Measurements from ENCODE around the gene RGS7BP.

The RGS7BP gene

GRCh38 chr5:64632251-64632650, 126.4 kb downstream of the RGS7BP start:
- DNase-seq (ENCODE audit: low read depth) = peak; percentile 10

DNA sequence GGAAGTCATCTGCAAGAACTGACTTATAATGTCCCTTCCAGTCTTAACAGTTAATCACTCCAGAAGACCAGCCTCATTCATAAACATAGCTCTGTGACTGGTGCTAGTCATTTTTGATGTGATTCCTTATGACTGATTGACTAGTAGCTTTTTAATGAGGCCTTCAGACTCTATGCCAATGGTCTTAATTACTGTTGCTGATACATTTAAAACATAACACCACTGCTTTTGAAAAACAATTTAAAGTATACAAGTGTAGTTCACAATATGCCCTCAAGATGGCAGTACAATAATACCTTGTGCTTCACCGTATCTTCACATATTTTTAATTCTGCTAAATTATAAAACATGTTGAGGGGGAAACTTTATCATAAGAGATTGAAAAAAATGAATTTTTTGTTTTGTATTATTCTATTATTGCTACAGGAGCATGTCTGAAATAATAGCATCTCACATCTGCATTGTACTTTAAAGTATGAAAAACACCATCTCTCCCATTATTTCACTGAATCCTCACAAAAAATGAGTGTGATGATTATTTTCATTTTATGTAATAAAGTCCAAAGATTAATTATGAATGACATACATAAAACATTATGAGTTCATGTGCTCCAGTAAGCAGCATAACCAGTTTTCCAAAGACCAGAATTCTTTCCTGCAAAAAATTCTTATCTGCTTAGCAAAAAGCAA, 129.3 kb downstream of the RGS7BP start:
- peak; percentile 48 for DNase-seq (ENCODE audit: low read depth)

DNA sequence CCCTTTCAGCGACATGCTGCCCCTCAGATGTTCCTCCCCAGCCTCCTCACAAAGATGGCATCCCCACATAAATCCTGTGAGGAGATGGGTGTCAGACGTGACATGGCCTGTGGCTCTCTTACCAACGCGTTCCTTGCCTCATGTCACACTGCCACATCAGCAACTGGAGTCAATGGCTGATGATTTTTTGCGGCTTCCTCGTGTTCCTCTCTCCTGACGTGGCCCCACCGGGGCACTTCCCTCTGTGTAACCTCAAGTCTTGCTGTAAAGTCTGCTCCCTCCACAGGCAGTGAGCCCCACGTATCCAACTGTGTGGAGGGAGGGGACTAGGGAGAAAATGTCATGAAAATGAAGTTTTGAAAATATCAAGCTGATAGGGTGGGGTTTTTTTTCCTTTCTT, 131.3 kb downstream of the RGS7BP start:
- DNase-seq (ENCODE audit: low read depth) = peak; percentile 12

DNA sequence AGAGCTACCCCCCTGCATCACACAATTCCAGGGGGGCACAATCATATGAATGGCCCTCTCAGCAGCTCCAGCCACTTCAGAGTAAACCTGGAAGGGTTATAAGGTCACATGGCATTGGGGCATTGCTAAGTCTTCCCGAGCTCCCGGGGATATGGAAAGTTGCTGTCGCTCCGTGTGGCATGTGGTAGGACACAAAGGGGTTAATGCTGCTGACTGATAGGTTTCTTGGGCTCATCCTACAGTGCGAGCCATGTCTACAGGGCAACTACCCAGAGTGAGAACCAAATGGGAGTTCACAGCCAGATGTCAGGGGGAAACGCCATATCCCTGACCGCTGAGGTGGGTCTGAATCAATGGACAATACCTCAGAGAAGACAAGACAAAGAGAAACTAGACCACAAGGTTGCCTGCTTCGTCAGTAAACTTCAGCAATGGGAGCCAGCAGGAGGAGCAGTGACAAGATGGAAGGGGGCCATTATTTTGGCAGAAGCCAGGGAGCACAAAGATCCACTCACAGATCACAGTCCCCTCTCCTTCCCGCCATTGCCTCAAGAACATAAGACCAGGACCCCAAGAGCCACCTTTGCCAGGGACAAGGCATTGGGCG, 132.1 kb downstream of the RGS7BP start:
- peak; percentile 26 for DNase-seq (ENCODE audit: low read depth)

- DNase-seq (ENCODE audit: low read depth) = no peak
Observed at GRCh38 chr5:64644831-64645230, 139.0 kb downstream of the RGS7BP start.

- DNase-seq (ENCODE audit: low read depth) = no peak
Observed at GRCh38 chr5:64646169-64646568, 140.4 kb downstream of the RGS7BP start.

GRCh38 chr5:64649512-64649911, 143.7 kb downstream of the RGS7BP start:
- DNase-seq (ENCODE audit: low read depth) = no peak

DNA sequence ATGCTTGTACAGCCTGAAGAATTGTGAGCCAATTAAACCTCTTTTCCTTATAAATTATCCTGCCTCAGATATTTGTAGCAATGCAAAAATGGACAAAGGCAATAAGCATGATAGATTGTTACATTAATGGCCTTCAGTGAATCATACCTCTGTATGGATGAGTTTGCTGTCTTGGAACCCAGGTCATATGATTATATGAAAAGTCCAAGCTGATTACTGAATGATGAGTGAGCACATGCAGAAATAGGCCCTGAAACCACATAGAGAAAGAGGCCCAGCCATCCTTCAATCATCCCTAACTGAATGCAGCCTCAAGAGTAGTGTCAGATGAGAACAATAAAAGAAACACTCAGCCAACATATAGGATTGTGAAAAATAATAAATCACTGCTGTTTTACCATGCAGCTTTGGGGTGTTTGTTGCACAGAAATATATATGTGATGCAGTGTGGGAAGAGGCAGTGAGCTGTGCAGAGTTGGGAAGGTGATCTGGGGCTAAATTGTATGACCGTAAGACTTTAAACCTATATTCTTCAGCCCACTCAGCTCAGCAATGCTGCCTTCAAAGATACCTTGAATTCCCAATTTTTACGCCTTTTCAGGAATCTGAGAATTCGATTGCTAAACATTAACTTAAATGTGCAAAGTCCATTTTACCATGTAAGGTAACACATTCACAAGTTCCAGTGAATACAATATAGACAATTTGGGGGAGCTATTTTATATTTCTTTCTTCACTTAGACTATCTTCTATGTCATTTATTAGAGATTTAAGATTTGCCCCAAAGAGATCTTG, 148.1 kb downstream of the RGS7BP start:
- DNase-seq (ENCODE audit: low read depth) = no peak

GRCh38 chr5:64654561-64654938, 148.7 kb downstream of the RGS7BP start:
- no peak for DNase-seq (ENCODE audit: low read depth)

GRCh38 chr5:64655596-64655995, 149.8 kb downstream of the RGS7BP start:
- DNase-seq (ENCODE audit: low read depth) = no peak

- DNase-seq (ENCODE audit: low read depth) = no peak
Observed at GRCh38 chr5:64659289-64659688, 153.5 kb downstream of the RGS7BP start.

Data from EH (cell line).